OCI-LY7 (cell line): ENCODE measurements around the gene KRTAP4-4.

Experiments
- CTCF ChIP-seq: fragments of 200-600 bp; sonication (generic); conservative IDR thresholded peaks from 2 replicates; pipeline ENCODE4 v1.5.1; 2014; ENCODE audit warnings: mild to moderate bottlenecking, antibody characterized with exemption, low read length, moderate library complexity, mixed read lengths
- EZH2phosphoT487 ChIP-seq: fragments of 200-600 bp; sonication (generic); IDR thresholded peaks from 2 replicates; pipeline ENCODE4 v1.6.1; 2018; ENCODE audit warnings: low read depth, borderline replicate concordance, mild to moderate bottlenecking, mixed run types, antibody characterized with exemption, low read length, moderate library complexity, mixed read lengths

- TF ChIP-seq CTCF: no peak
- no peak for TF ChIP-seq EZH2phosphoT487
Observed at GRCh38 chr17:41178341-41178740, 17.8 kb upstream of the KRTAP4-4 start.
